Astrocyte (in vitro differentiated cells and primary cell): ENCODE results near the gene ITGB1BP1. TPM values are rescaled to one million over a fixed set of nuclear protein-coding genes. Genes with fewer than 3 reads are reported as not detected.

Experiments used
- DNase-seq: peaks from one replicate; pipeline ENCODE4 v3.0.0-alpha.2; 2010; ENCODE audit warnings: low read depth
- FAIRE-seq: peaks from 2 replicates; lab custom pipeline; 2011; peaks lifted over from hg19 to GRCh38; lab: Jason Lieb, UNC
- H2AFZ ChIP-seq: 2 replicates; pipeline ENCODE4 v1.6.0; 2012; ENCODE audit warnings: low read depth, low read length, inconsistent platforms
- H3K27ac ChIP-seq: 2 replicates; pipeline ENCODE4 v1.5.1; 2011; ENCODE audit warnings: low read depth, low read length, inconsistent platforms
- H3K27me3 ChIP-seq: 2 replicates; pipeline ENCODE4 v1.6.0; 2011; ENCODE audit warnings: low read length, inconsistent platforms; ENCODE audit not compliant: insufficient read depth
- H3K36me3 ChIP-seq: 2 replicates; pipeline ENCODE4 v1.5.1; 2011; ENCODE audit warnings: low read length, inconsistent platforms; ENCODE audit not compliant: insufficient read depth
- H3K4me1 ChIP-seq: 2 replicates; pipeline ENCODE4 v1.5.1; 2011; ENCODE audit warnings: low read length, inconsistent platforms; ENCODE audit not compliant: insufficient read depth
- H3K4me2 ChIP-seq: 2 replicates; pipeline ENCODE4 v1.6.0; 2012; ENCODE audit warnings: low read length, inconsistent platforms
- H3K4me3 ChIP-seq: 2 replicates; pipeline ENCODE4 v1.5.1; 2011; ENCODE audit warnings: low read depth, mild to moderate bottlenecking, low read length, inconsistent platforms; ENCODE audit not compliant: insufficient read depth
- H3K79me2 ChIP-seq: 2 replicates; pipeline ENCODE4 v1.6.0; 2012; ENCODE audit warnings: mild to moderate bottlenecking, low read length, inconsistent platforms; ENCODE audit not compliant: insufficient read depth
- H3K9ac ChIP-seq: 2 replicates; pipeline ENCODE4 v1.6.0; 2012; ENCODE audit warnings: mild to moderate bottlenecking, low read length, inconsistent platforms
- H3K9me3 ChIP-seq: 2 replicates; pipeline ENCODE4 v1.5.1; 2012; ENCODE audit warnings: low read depth, mild to moderate bottlenecking, low read length, inconsistent platforms; ENCODE audit not compliant: insufficient read depth
- H4K20me1 ChIP-seq: 2 replicates; pipeline ENCODE4 v1.6.0; 2012; ENCODE audit warnings: low read length, inconsistent platforms; ENCODE audit not compliant: insufficient read depth
- H3K27ac Mint-ChIP-seq: one replicate; pipeline ENCODE4 v1.8.0; 2021; ENCODE audit warnings: mild to moderate bottlenecking, mixed read lengths; ENCODE audit not compliant: unreplicated experiment
- H3K27me3 Mint-ChIP-seq: one replicate; pipeline ENCODE4 v1.8.0; 2021; ENCODE audit warnings: low read depth, mixed read lengths; ENCODE audit not compliant: unreplicated experiment
- H3K36me3 Mint-ChIP-seq: one replicate; pipeline ENCODE4 v1.8.0; 2021; ENCODE audit warnings: low read depth, mixed read lengths; ENCODE audit not compliant: unreplicated experiment
- H3K4me1 Mint-ChIP-seq: one replicate; pipeline ENCODE4 v1.8.0; 2021; ENCODE audit warnings: low read depth, mixed read lengths; ENCODE audit not compliant: unreplicated experiment
- H3K4me3 Mint-ChIP-seq: one replicate; pipeline ENCODE4 v1.8.0; 2021; ENCODE audit warnings: mild to moderate bottlenecking, moderate library complexity, mixed read lengths; ENCODE audit not compliant: unreplicated experiment
- H3K9me3 Mint-ChIP-seq: one replicate; pipeline ENCODE4 v1.8.0; 2021; ENCODE audit warnings: mild to moderate bottlenecking, mixed read lengths; ENCODE audit not compliant: unreplicated experiment
- EZH2 ChIP-seq: IDR thresholded peaks from 2 replicates; pipeline ENCODE4 v1.6.1; 2012; ENCODE audit warnings: mild to moderate bottlenecking, low read length, inconsistent platforms; ENCODE audit not compliant: insufficient read depth
- total RNA-seq: library from RNA; stranded (reverse); gene quantifications from 2 replicates; pipeline ENCODE4 v1.2.1, GENCODE V29; 2021
- TF ChIP-seq, protein P1 (sequence below): IDR thresholded peaks from 2 replicates; pipeline ENCODE4 v1.5.1; 2011; ENCODE audit warnings: low read depth, mild to moderate bottlenecking, inconsistent platforms, low read length, moderate library complexity; ENCODE audit not compliant: insufficient read depth

ITGB1BP1 gene
- total RNA-seq, 1 donor from 2014 or later: 126 TPM

DNA sequence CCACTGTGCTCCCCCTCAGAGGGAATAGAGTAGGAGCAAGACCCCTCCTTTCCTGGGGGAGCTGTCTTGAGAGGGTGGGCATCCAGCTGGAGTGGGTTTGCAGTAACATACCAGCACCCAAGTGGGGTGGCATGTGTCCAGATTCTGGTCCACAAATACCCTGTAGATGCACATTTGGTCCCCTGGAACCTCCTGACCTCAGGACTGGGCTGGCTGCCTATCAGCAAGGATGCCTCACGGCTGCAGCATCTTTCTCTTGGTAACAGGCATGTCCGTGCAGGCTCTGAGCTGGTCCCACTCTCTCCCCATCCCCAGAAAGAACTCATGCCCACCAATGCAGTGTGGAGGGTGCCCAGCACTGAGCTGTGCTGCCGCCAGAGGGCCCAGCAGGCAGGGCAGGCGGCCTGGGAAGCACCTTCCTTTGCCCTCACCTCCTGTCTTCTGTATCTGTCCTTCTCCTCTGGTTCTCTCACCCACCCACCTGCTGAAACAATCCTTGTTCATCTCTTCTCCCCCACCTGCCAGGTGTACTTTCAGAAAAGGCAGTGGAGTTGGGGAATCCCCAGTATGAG lies 47.4 kb downstream of the ITGB1BP1 start:
- DNase-seq: no peak
- H3K36me3 ChIP-seq: peaks cover 10% of the 10 kb centered on the region
- H3K4me3 Mint-ChIP-seq: no peak overlapping the region
- H3K79me2 ChIP-seq: no peaks in the 10 kb centered on the region
- no peaks in the 10 kb centered on the region for H3K9me3 ChIP-seq
- H3K4me3 ChIP-seq: no peak overlapping the region
- FAIRE-seq: no peak
- H3K27me3 Mint-ChIP-seq: no peaks in the 10 kb centered on the region
- no peak overlapping the region for H3K9ac ChIP-seq
- peaks cover 34% of the 10 kb centered on the region for H3K4me1 Mint-ChIP-seq
- no peaks in the 10 kb centered on the region for H3K27me3 ChIP-seq
- no peak overlapping the region for H3K4me2 ChIP-seq
- H2AFZ ChIP-seq: no peak overlapping the region
- TF ChIP-seq, protein P1, sequence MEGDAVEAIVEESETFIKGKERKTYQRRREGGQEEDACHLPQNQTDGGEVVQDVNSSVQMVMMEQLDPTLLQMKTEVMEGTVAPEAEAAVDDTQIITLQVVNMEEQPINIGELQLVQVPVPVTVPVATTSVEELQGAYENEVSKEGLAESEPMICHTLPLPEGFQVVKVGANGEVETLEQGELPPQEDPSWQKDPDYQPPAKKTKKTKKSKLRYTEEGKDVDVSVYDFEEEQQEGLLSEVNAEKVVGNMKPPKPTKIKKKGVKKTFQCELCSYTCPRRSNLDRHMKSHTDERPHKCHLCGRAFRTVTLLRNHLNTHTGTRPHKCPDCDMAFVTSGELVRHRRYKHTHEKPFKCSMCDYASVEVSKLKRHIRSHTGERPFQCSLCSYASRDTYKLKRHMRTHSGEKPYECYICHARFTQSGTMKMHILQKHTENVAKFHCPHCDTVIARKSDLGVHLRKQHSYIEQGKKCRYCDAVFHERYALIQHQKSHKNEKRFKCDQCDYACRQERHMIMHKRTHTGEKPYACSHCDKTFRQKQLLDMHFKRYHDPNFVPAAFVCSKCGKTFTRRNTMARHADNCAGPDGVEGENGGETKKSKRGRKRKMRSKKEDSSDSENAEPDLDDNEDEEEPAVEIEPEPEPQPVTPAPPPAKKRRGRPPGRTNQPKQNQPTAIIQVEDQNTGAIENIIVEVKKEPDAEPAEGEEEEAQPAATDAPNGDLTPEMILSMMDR: no peak
- no peak for TF ChIP-seq EZH2
- peak overlapping the region; percentile 53 for H3K27ac Mint-ChIP-seq
- no peaks in the 10 kb centered on the region for H3K9me3 Mint-ChIP-seq
- H4K20me1 ChIP-seq: peaks cover under 1% of the 10 kb centered on the region
- H3K4me1 ChIP-seq: peaks cover 31% of the 10 kb centered on the region
- H3K36me3 Mint-ChIP-seq: peaks cover 34% of the 10 kb centered on the region
- H3K27ac ChIP-seq: no peak overlapping the region

DNA sequence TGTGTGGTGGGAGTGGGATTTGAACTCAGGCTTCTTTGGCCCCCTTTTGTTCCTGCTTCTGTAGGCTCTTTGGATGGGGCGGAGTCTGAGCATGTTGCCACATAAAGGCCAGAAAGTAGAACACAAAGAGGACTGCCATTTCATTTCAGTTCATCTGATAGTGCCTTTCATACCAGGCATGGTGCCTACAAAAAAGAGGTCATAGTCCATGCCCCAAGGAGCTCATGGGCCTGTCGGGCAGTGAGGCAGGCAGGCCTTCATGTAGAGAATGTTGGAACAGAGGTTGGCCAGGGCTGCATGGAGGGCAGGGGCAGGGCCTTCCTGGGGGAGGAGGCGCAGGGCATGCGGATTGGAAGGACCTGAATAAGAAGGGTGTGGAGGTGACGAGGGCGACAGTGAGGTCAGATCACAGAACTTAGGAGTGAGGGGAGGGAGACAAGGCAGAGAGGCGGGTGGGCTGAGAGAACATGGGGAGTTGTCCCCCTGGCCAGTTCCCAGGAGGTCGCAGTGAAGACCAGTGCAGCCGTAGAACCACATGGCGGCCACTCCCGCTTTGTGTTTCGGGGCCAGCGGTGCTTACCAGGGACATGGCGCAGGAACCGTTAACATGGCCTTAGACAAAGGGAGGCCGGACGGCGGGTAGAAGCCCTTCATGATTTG lies 49.1 kb downstream of the ITGB1BP1 start:
- no peaks in the 10 kb centered on the region for H3K27me3 Mint-ChIP-seq
- no peak overlapping the region for H3K9ac ChIP-seq
- peaks cover 38% of the 10 kb centered on the region for H3K36me3 Mint-ChIP-seq
- peaks cover 27% of the 10 kb centered on the region for H3K4me1 ChIP-seq
- H3K4me3 ChIP-seq: no peak overlapping the region
- H3K79me2 ChIP-seq: no peaks in the 10 kb centered on the region
- H3K27ac Mint-ChIP-seq: no peak overlapping the region
- H3K4me1 Mint-ChIP-seq: peaks cover 33% of the 10 kb centered on the region
- H3K4me2 ChIP-seq: no peak overlapping the region
- H3K9me3 Mint-ChIP-seq: no peaks in the 10 kb centered on the region
- H4K20me1 ChIP-seq: peaks cover 4% of the 10 kb centered on the region
- no peak overlapping the region for H3K4me3 Mint-ChIP-seq
- no peak for TF ChIP-seq EZH2
- TF ChIP-seq, protein P1: no peak
- H2AFZ ChIP-seq: no peak overlapping the region
- H3K27me3 ChIP-seq: no peaks in the 10 kb centered on the region
- peaks cover 10% of the 10 kb centered on the region for H3K36me3 ChIP-seq
- FAIRE-seq (no peak), DNase-seq (no peak)
- H3K9me3 ChIP-seq: no peaks in the 10 kb centered on the region
- H3K27ac ChIP-seq: no peak overlapping the region

- peak overlapping the region; percentile 26 for H3K27ac Mint-ChIP-seq
Observed at GRCh38 chr2:9373476-9373875, 49.9 kb downstream of the ITGB1BP1 start.

More at GRCh38 chr2:9373476-9373875, 49.9 kb downstream of the ITGB1BP1 start:
- TF ChIP-seq, protein P1: no peak
- TF ChIP-seq EZH2: no peak
- Histone ChIP-seq H3K4me3 (no peak overlapping the region), H4K20me1 (peaks cover 4% of the 10 kb centered on the region), H3K4me2 (no peak overlapping the region), H3K27me3 (no peaks in the 10 kb centered on the region), H3K4me1 (peaks cover 20% of the 10 kb centered on the region), H3K9me3 (no peaks in the 10 kb centered on the region), H3K36me3 (peaks cover 10% of the 10 kb centered on the region), H3K79me2 (no peaks in the 10 kb centered on the region), H3K9ac (no peak overlapping the region), H3K27ac (no peak overlapping the region), H2AFZ (no peak overlapping the region)
- no peaks in the 10 kb centered on the region for H3K27me3 Mint-ChIP-seq
- H3K36me3 Mint-ChIP-seq: peaks cover 39% of the 10 kb centered on the region
- FAIRE-seq (no peak), DNase-seq (no peak)
- peaks cover 25% of the 10 kb centered on the region for H3K4me1 Mint-ChIP-seq
- H3K9me3 Mint-ChIP-seq: no peaks in the 10 kb centered on the region
- no peak overlapping the region for H3K4me3 Mint-ChIP-seq
